ENCODE results near the gene LRRC10B. TPM values are rescaled to one million over a fixed set of nuclear protein-coding genes. Genes with fewer than 3 reads are reported as not detected.

LRRC10B gene
- total RNA-seq, 3 donors from 2014 or later = 1.5 to 3.3 TPM; not detected in 1

GRCh38 chr11:61545341-61545740 is 36.8 kb downstream of the LRRC10B start:
- H3K36me3 ChIP-seq = no peaks in the 10 kb centered on the region
- no peak overlapping the region for H3K4me3 ChIP-seq
- no peak for DNase-seq (ENCODE audit: low spot score in 2 of 2)
- intact Hi-C loops (cut with DNase I; ENCODE audit: low total_unique reads) = no loop called here
- H3K27ac ChIP-seq = no peak overlapping the region
- H3K4me1 ChIP-seq = no peaks in the 10 kb centered on the region
- H3K27me3 ChIP-seq = no peaks in the 10 kb centered on the region
- H3K9me3 ChIP-seq = no peaks in the 10 kb centered on the region
- TF ChIP-seq POLR2AphosphoS5 (IDR thresholded peaks at IDR 0.05) (no peak), CTCF (IDR thresholded peaks at IDR 0.05) (no peak), POLR2A (IDR thresholded peaks at IDR 0.05) (no peak)

GRCh38 chr11:61545921-61546320 is 37.4 kb downstream of the LRRC10B start:
- Histone ChIP-seq H3K9me3 (no peaks in the 10 kb centered on the region), H3K4me3 (no peak overlapping the region), H3K36me3 (no peaks in the 10 kb centered on the region), H3K27ac (no peak overlapping the region), H3K4me1 (no peaks in the 10 kb centered on the region), H3K27me3 (no peaks in the 10 kb centered on the region)
- intact Hi-C loops (cut with DNase I; ENCODE audit: low total_unique reads) = no loop called here
- TF ChIP-seq POLR2AphosphoS5 (IDR thresholded peaks at IDR 0.05) (no peak), CTCF (IDR thresholded peaks at IDR 0.05) (no peak), POLR2A (IDR thresholded peaks at IDR 0.05) (no peak)
- DNase-seq (ENCODE audit: low spot score in 2 of 2) = no peak

GRCh38 chr11:61546663-61547062 is 38.1 kb downstream of the LRRC10B start:
- TF ChIP-seq CTCF (IDR thresholded peaks at IDR 0.05) = no peak
- no peak for TF ChIP-seq POLR2A (IDR thresholded peaks at IDR 0.05)
- TF ChIP-seq POLR2AphosphoS5 (IDR thresholded peaks at IDR 0.05) = no peak
- DNase-seq (ENCODE audit: low spot score in 2 of 2) = no peak
- intact Hi-C loops (cut with DNase I; ENCODE audit: low total_unique reads) = no loop called here
- Histone ChIP-seq H3K9me3 (no peaks in the 10 kb centered on the region), H3K36me3 (no peaks in the 10 kb centered on the region), H3K4me1 (no peaks in the 10 kb centered on the region), H3K27me3 (no peaks in the 10 kb centered on the region), H3K27ac (no peak overlapping the region), H3K4me3 (no peak overlapping the region)

- no peaks in the 10 kb centered on the region for H3K36me3 ChIP-seq
- no peaks in the 10 kb centered on the region for H3K4me1 ChIP-seq
- intact Hi-C loops (cut with DNase I; ENCODE audit: low total_unique reads) = no loop called here
- no peak for DNase-seq (ENCODE audit: low spot score in 2 of 2)
- H3K27ac ChIP-seq = no peak overlapping the region
- TF ChIP-seq POLR2A (IDR thresholded peaks at IDR 0.05) (no peak), CTCF (IDR thresholded peaks at IDR 0.05) (no peak), POLR2AphosphoS5 (IDR thresholded peaks at IDR 0.05) (no peak)
- H3K4me3 ChIP-seq = no peak overlapping the region
- no peaks in the 10 kb centered on the region for H3K27me3 ChIP-seq
- no peaks in the 10 kb centered on the region for H3K9me3 ChIP-seq
Observed at GRCh38 chr11:61547246-61547645, 38.7 kb downstream of the LRRC10B start.

- no peaks in the 10 kb centered on the region for H3K9me3 ChIP-seq
- no peak for DNase-seq (ENCODE audit: low spot score in 2 of 2)
- no peaks in the 10 kb centered on the region for H3K36me3 ChIP-seq
- no peaks in the 10 kb centered on the region for H3K27me3 ChIP-seq
- H3K4me1 ChIP-seq = no peaks in the 10 kb centered on the region
- intact Hi-C loops (cut with DNase I; ENCODE audit: low total_unique reads) = no loop called here
- H3K4me3 ChIP-seq = no peak overlapping the region
- H3K27ac ChIP-seq = no peak overlapping the region
- TF ChIP-seq CTCF (IDR thresholded peaks at IDR 0.05) (no peak), POLR2AphosphoS5 (IDR thresholded peaks at IDR 0.05) (no peak), POLR2A (IDR thresholded peaks at IDR 0.05) (no peak)
Observed at GRCh38 chr11:61549177-61549576, 40.6 kb downstream of the LRRC10B start.

All from breast epithelium (tissue), 4 donors.